ENCODE measurements around the gene SLC45A3. TPM values are rescaled to one million over a fixed set of nuclear protein-coding genes. Genes with fewer than 3 reads are reported as not detected.

Gene SLC45A3
- total RNA-seq, 1 experiment from 2014 or later = 12.3 TPM

DNA sequence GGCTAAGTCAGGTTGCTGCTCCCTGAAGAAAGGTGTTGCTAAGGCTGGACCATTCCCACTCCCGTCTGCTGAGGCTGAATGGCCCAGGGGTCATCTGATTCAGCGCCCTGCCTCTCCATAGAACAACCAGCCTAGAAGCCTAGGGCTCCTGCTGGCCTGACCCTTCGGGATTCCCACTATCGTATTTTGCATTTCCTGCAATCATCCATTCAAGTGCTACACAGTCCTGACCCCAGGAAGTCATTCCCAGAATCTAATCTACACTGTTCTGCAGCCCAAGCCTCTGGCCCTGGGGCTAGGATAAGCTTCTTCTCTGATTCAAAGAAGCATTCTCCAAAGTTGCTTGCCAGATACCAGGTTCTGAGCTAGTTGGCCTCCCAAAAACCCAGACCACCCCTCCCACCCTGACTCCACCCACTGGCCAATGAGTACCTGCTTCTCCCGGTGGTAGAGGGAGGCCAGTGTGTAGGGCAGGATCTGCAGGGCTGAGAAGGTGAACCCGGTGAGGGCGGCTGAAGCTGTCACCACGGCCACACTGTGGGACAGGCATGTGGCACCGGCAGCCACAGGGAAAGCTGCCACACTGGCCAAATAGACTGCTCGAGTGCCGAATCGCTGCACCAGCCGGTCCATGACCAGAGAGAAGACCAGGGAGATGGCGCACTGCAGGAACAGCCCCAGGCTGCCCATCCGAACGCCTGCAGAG is 18.7 kb downstream of the SLC45A3 start:
- no peaks in the 10 kb centered on the region for H3K9me3 ChIP-seq (ENCODE audit: control insufficient read depth in 1 of 2, insufficient read depth in 1 of 2, low read depth in 1 of 2, low read length in 2 of 2)
- no peak for ATAC-seq
- H3K9ac ChIP-seq (ENCODE audit: low read length) = no peak overlapping the region
- BruUV-seq (replicated peaks) = no TSS peak
- intact Hi-C loops (cut with micrococcal nuclease) = no loop called here
- H2AFZ ChIP-seq (ENCODE audit: low read depth, low read length, poor library complexity, severe bottlenecking) = no peak overlapping the region
- RAD21 ChIA-PET (ENCODE audit: low non-redundant PET in 1 of 2, low total read pairs in 2 of 2, uncharacterized antibody in 2 of 2, unreplicated experiment in 2 of 2) = no interaction called here
- no peak overlapping the region for H3K27ac ChIP-seq (ENCODE audit: low read depth, low read length)
- H3K4me3 ChIP-seq (replicated peaks in 1 of 2; ENCODE audit: low read depth in 1 of 2, low read length in 2 of 2) = no peak overlapping the region
- TF ChIP-seq, protein P1, sequence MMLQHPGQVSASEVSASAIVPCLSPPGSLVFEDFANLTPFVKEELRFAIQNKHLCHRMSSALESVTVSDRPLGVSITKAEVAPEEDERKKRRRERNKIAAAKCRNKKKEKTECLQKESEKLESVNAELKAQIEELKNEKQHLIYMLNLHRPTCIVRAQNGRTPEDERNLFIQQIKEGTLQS (IDR thresholded peaks at IDR 0.05) = no peak
- TF ChIP-seq POLR2A (IDR thresholded peaks at IDR 0.05; ENCODE audit: borderline replicate concordance, extremely low read depth, insufficient read depth, insufficient read length) = no peak
- TF ChIP-seq TCF7L2 (IDR thresholded peaks at IDR 0.05; ENCODE audit: borderline replicate concordance, extremely low read depth, insufficient read depth, insufficient read length) = no peak
- TF ChIP-seq, protein P2, sequence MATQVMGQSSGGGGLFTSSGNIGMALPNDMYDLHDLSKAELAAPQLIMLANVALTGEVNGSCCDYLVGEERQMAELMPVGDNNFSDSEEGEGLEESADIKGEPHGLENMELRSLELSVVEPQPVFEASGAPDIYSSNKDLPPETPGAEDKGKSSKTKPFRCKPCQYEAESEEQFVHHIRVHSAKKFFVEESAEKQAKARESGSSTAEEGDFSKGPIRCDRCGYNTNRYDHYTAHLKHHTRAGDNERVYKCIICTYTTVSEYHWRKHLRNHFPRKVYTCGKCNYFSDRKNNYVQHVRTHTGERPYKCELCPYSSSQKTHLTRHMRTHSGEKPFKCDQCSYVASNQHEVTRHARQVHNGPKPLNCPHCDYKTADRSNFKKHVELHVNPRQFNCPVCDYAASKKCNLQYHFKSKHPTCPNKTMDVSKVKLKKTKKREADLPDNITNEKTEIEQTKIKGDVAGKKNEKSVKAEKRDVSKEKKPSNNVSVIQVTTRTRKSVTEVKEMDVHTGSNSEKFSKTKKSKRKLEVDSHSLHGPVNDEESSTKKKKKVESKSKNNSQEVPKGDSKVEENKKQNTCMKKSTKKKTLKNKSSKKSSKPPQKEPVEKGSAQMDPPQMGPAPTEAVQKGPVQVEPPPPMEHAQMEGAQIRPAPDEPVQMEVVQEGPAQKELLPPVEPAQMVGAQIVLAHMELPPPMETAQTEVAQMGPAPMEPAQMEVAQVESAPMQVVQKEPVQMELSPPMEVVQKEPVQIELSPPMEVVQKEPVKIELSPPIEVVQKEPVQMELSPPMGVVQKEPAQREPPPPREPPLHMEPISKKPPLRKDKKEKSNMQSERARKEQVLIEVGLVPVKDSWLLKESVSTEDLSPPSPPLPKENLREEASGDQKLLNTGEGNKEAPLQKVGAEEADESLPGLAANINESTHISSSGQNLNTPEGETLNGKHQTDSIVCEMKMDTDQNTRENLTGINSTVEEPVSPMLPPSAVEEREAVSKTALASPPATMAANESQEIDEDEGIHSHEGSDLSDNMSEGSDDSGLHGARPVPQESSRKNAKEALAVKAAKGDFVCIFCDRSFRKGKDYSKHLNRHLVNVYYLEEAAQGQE (IDR thresholded peaks at IDR 0.05; ENCODE audit: low read depth) = no peak
- no peak for TF ChIP-seq JUND (IDR thresholded peaks at IDR 0.05)
- TF ChIP-seq SRF (IDR thresholded peaks at IDR 0.05; ENCODE audit: low read depth) = no peak
- H3K4me1 ChIP-seq (ENCODE audit: control insufficient read depth in 1 of 2, insufficient read depth in 2 of 2, low read length in 2 of 2) = peaks cover 29 to 35% of the 10 kb centered on the region in 2 experiments
- no peak overlapping the region for H3K4me2 ChIP-seq (ENCODE audit: low read length)
- DNase-seq (ENCODE audit: low read depth, low spot score) = no peak
- no peaks in the 10 kb centered on the region for H3K9me2 ChIP-seq (ENCODE audit: insufficient read depth)
- no peaks in the 10 kb centered on the region for H3K36me3 ChIP-seq (ENCODE audit: control insufficient read depth in 1 of 2, insufficient read depth in 2 of 2, low read length in 2 of 2)
- POLR2A ChIA-PET = interaction anchor here (1.7 kb wide), 1 partner anchor 30 kb away, joined by 6 read pairs; the partner anchor contains the start of gene ELK4
- CTCF ChIA-PET = interaction anchor here (0.7 to 7.4 kb wide), 3 partner anchors 50 to 316 kb away, joined by 3 to 230 read pairs (median 5); no protein-coding TSS in a partner anchor
- no peaks in the 10 kb centered on the region; the same call in 1 of the 2 replicates for H3K79me2 ChIP-seq (ENCODE audit: insufficient read depth, low read length)
- H3K27me3 ChIP-seq (ENCODE audit: insufficient read depth, low read length) = no peaks in the 10 kb centered on the region
- no peaks in the 10 kb centered on the region for H4K20me1 ChIP-seq (ENCODE audit: insufficient read depth)
